Astrocyte (in vitro differentiated cells and primary cell): Measurements from ENCODE around the gene APOBEC3C. TPM values are rescaled to one million over a fixed set of nuclear protein-coding genes. Genes with fewer than 3 reads are reported as not detected.
"Not testable (repeated sequence)": the region's sequence is repeated elsewhere in the genome, so short reads cannot be mapped to it uniquely, and the experiment has no call there.

Experiments used
- DNase-seq: peaks from one replicate; pipeline ENCODE4 v3.0.0-alpha.2; 2010; ENCODE audit warnings: low read depth
- FAIRE-seq: peaks from 2 replicates; lab custom pipeline; 2011; peaks lifted over from hg19 to GRCh38; lab: Jason Lieb, UNC
- H2AFZ ChIP-seq: 2 replicates; pipeline ENCODE4 v1.6.0; 2012; ENCODE audit warnings: low read depth, low read length, inconsistent platforms
- H3K27ac ChIP-seq: 2 replicates; pipeline ENCODE4 v1.5.1; 2011; ENCODE audit warnings: low read depth, low read length, inconsistent platforms
- H3K27me3 ChIP-seq: 2 replicates; pipeline ENCODE4 v1.6.0; 2011; ENCODE audit warnings: low read length, inconsistent platforms; ENCODE audit not compliant: insufficient read depth
- H3K36me3 ChIP-seq: 2 replicates; pipeline ENCODE4 v1.5.1; 2011; ENCODE audit warnings: low read length, inconsistent platforms; ENCODE audit not compliant: insufficient read depth
- H3K4me1 ChIP-seq: 2 replicates; pipeline ENCODE4 v1.5.1; 2011; ENCODE audit warnings: low read length, inconsistent platforms; ENCODE audit not compliant: insufficient read depth
- H3K4me2 ChIP-seq: 2 replicates; pipeline ENCODE4 v1.6.0; 2012; ENCODE audit warnings: low read length, inconsistent platforms
- H3K4me3 ChIP-seq: 2 replicates; pipeline ENCODE4 v1.5.1; 2011; ENCODE audit warnings: low read depth, mild to moderate bottlenecking, low read length, inconsistent platforms; ENCODE audit not compliant: insufficient read depth
- H3K79me2 ChIP-seq: 2 replicates; pipeline ENCODE4 v1.6.0; 2012; ENCODE audit warnings: mild to moderate bottlenecking, low read length, inconsistent platforms; ENCODE audit not compliant: insufficient read depth
- H3K9ac ChIP-seq: 2 replicates; pipeline ENCODE4 v1.6.0; 2012; ENCODE audit warnings: mild to moderate bottlenecking, low read length, inconsistent platforms
- H3K9me3 ChIP-seq: 2 replicates; pipeline ENCODE4 v1.5.1; 2012; ENCODE audit warnings: low read depth, mild to moderate bottlenecking, low read length, inconsistent platforms; ENCODE audit not compliant: insufficient read depth
- H4K20me1 ChIP-seq: 2 replicates; pipeline ENCODE4 v1.6.0; 2012; ENCODE audit warnings: low read length, inconsistent platforms; ENCODE audit not compliant: insufficient read depth
- H3K27ac Mint-ChIP-seq: one replicate; pipeline ENCODE4 v1.8.0; 2021; ENCODE audit warnings: mild to moderate bottlenecking, mixed read lengths; ENCODE audit not compliant: unreplicated experiment
- H3K27me3 Mint-ChIP-seq: one replicate; pipeline ENCODE4 v1.8.0; 2021; ENCODE audit warnings: low read depth, mixed read lengths; ENCODE audit not compliant: unreplicated experiment
- H3K36me3 Mint-ChIP-seq: one replicate; pipeline ENCODE4 v1.8.0; 2021; ENCODE audit warnings: low read depth, mixed read lengths; ENCODE audit not compliant: unreplicated experiment
- H3K4me1 Mint-ChIP-seq: one replicate; pipeline ENCODE4 v1.8.0; 2021; ENCODE audit warnings: low read depth, mixed read lengths; ENCODE audit not compliant: unreplicated experiment
- H3K4me3 Mint-ChIP-seq: one replicate; pipeline ENCODE4 v1.8.0; 2021; ENCODE audit warnings: mild to moderate bottlenecking, moderate library complexity, mixed read lengths; ENCODE audit not compliant: unreplicated experiment
- H3K9me3 Mint-ChIP-seq: one replicate; pipeline ENCODE4 v1.8.0; 2021; ENCODE audit warnings: mild to moderate bottlenecking, mixed read lengths; ENCODE audit not compliant: unreplicated experiment
- CTCF ChIP-seq: IDR thresholded peaks from 2 replicates; pipeline ENCODE4 v1.5.1; 2011; ENCODE audit warnings: low read depth, mild to moderate bottlenecking, inconsistent platforms, low read length, moderate library complexity; ENCODE audit not compliant: insufficient read depth
- EZH2 ChIP-seq: IDR thresholded peaks from 2 replicates; pipeline ENCODE4 v1.6.1; 2012; ENCODE audit warnings: mild to moderate bottlenecking, low read length, inconsistent platforms; ENCODE audit not compliant: insufficient read depth
- total RNA-seq: library from RNA; stranded (reverse); gene quantifications from 2 replicates; pipeline ENCODE4 v1.2.1, GENCODE V29; 2021

The APOBEC3C gene
- total RNA-seq, 1 donor from 2014 or later: 32.5 TPM

GRCh38 chr22:39029227-39029626, 15.2 kb downstream of the APOBEC3C start:
- Histone ChIP-seq H4K20me1 (no peaks in the 10 kb centered on the region), H3K36me3 (no peaks in the 10 kb centered on the region), H3K9me3 (no peaks in the 10 kb centered on the region), H3K4me1 (no peaks in the 10 kb centered on the region), H3K27me3 (no peaks in the 10 kb centered on the region), H3K4me2 (no peak overlapping the region), H3K79me2 (no peaks in the 10 kb centered on the region), H3K27ac (no peak overlapping the region), H2AFZ (no peak overlapping the region), H3K9ac (no peak overlapping the region), H3K4me3 (no peak overlapping the region)
- TF ChIP-seq EZH2 (no peak), CTCF (no peak)
- DNase-seq (no peak), FAIRE-seq (no peak)
- no peaks in the 10 kb centered on the region for H3K9me3 Mint-ChIP-seq
- H3K4me1 Mint-ChIP-seq: no peaks in the 10 kb centered on the region
- H3K36me3 Mint-ChIP-seq: peaks cover under 1% of the 10 kb centered on the region
- H3K27ac Mint-ChIP-seq: no peak overlapping the region
- H3K27me3 Mint-ChIP-seq: peaks cover 5% of the 10 kb centered on the region
- H3K4me3 Mint-ChIP-seq: no peak overlapping the region

- Histone ChIP-seq H3K4me2 (no peak overlapping the region), H3K9ac (no peak overlapping the region), H3K79me2 (no peaks in the 10 kb centered on the region), H2AFZ (no peak overlapping the region), H3K27ac (no peak overlapping the region), H4K20me1 (no peaks in the 10 kb centered on the region), H3K4me1 (no peaks in the 10 kb centered on the region), H3K27me3 (no peaks in the 10 kb centered on the region), H3K4me3 (no peak overlapping the region), H3K36me3 (no peaks in the 10 kb centered on the region), H3K9me3 (no peaks in the 10 kb centered on the region)
- Mint-ChIP-seq H3K27me3 (peaks cover 3% of the 10 kb centered on the region), H3K27ac (no peak overlapping the region), H3K4me1 (no peaks in the 10 kb centered on the region), H3K36me3 (no peaks in the 10 kb centered on the region), H3K4me3 (no peak overlapping the region), H3K9me3 (no peaks in the 10 kb centered on the region)
- DNase-seq (no peak), FAIRE-seq (no peak)
- no peak for TF ChIP-seq CTCF
- no peak for TF ChIP-seq EZH2
Measured at GRCh38 chr22:39030705-39031104, 16.6 kb downstream of the APOBEC3C start.

- not testable (repeated sequence) for H3K27me3 Mint-ChIP-seq, H3K27me3 ChIP-seq, H3K9me3 ChIP-seq, H3K4me2 ChIP-seq, H3K27ac ChIP-seq, H2AFZ ChIP-seq, H4K20me1 ChIP-seq, H3K9me3 Mint-ChIP-seq, FAIRE-seq, H3K4me1 ChIP-seq, H3K4me3 ChIP-seq, DNase-seq, H3K27ac Mint-ChIP-seq, H3K4me1 Mint-ChIP-seq, H3K4me3 Mint-ChIP-seq, H3K36me3 ChIP-seq, H3K79me2 ChIP-seq, H3K36me3 Mint-ChIP-seq, H3K9ac ChIP-seq
Measured at GRCh38 chr22:39031434-39032295, 17.6 kb downstream of the APOBEC3C start.

- H4K20me1 ChIP-seq, H3K4me1 Mint-ChIP-seq, H3K36me3 Mint-ChIP-seq, H3K27ac Mint-ChIP-seq, H3K9me3 ChIP-seq, H3K9me3 Mint-ChIP-seq, FAIRE-seq, H2AFZ ChIP-seq, H3K4me2 ChIP-seq, H3K4me1 ChIP-seq, H3K4me3 Mint-ChIP-seq, H3K9ac ChIP-seq, H3K27ac ChIP-seq, DNase-seq, H3K36me3 ChIP-seq, H3K27me3 ChIP-seq, H3K79me2 ChIP-seq, H3K4me3 ChIP-seq, H3K27me3 Mint-ChIP-seq: not testable (repeated sequence)
Measured at GRCh38 chr22:39037071-39037470, 23.0 kb downstream of the APOBEC3C start.
